Stimulated activated CD4-positive, alpha-beta T cell treated with anti-CD3 and anti-CD28 coated beads, Interleukin-15, amount 100 ng/mL, for 1 hour (primary cell): ENCODE data around the gene ARHGAP6.
A peak's percentile ranks its signal among the peaks of the same experiment; 100 is the strongest.

Experiments used
- DNase-seq, 2 donors: peaks; one replicate each; pipeline ENCODE4 v3.0.0-alpha.2; 2020; ENCODE audit warnings: low read depth in 1 of 2, low spot score in 1 of 2

Gene ARHGAP6

GRCh38 chrX:11119313-11119943 is 546.3 kb downstream of the ARHGAP6 start:
- DNase-seq = no peak

- DNase-seq = no peak
Observed at GRCh38 chrX:11117745-11118144, 548.0 kb downstream of the ARHGAP6 start.

GRCh38 chrX:11113731-11114130 is 552.0 kb downstream of the ARHGAP6 start:
- DNase-seq = no peak

- DNase-seq = no peak
Observed at GRCh38 chrX:11111947-11112346, 553.8 kb downstream of the ARHGAP6 start.

- DNase-seq = peak; percentile 65 to 70
Observed at GRCh38 chrX:11111037-11111851, 554.5 kb downstream of the ARHGAP6 start, which contains the start of gene HCCS. Gene HCCS (plus strand): TSS chrX:11111332. CDS start chrX:11112061, 729 bp downstream.

- DNase-seq = no peak
Observed at GRCh38 chrX:11109968-11110367, 555.8 kb downstream of the ARHGAP6 start.

GRCh38 chrX:11108253-11108941 is 557.3 kb downstream of the ARHGAP6 start:
- DNase-seq = no peak

GRCh38 chrX:11105080-11105479 is 560.6 kb downstream of the ARHGAP6 start:
- DNase-seq = no peak

GRCh38 chrX:11103751-11104150 is 562.0 kb downstream of the ARHGAP6 start:
- DNase-seq = no peak

- no peak for DNase-seq
Observed at GRCh38 chrX:11103006-11103405, 562.7 kb downstream of the ARHGAP6 start.

- DNase-seq = no peak
Observed at GRCh38 chrX:11100281-11101035, 565.3 kb downstream of the ARHGAP6 start.

GRCh38 chrX:11099465-11099864 is 566.3 kb downstream of the ARHGAP6 start:
- DNase-seq = no peak

- DNase-seq = no peak
Observed at GRCh38 chrX:11097933-11098332, 567.8 kb downstream of the ARHGAP6 start.

GRCh38 chrX:11089802-11090201 is 575.9 kb downstream of the ARHGAP6 start:
- no peak for DNase-seq
